H1 (cell line): ENCODE data around the gene TWF2. TPM values are rescaled to one million over a fixed set of nuclear protein-coding genes. Genes with fewer than 3 reads are reported as not detected.

ENCODE experiments used
- CTCF ChIA-PET: fragments of 300-600 bp; sonication (Branson Sonifier 250); formaldehyde crosslinking; loops from one replicate; lab custom pipeline; 2021; ENCODE audit not compliant: partially characterized antibody; lab: Charles Lee
- POLR2A ChIA-PET: fragments of 300-600 bp; sonication (Branson Sonifier 250); formaldehyde crosslinking; loops from one replicate; lab custom pipeline; 2021; ENCODE audit warnings: inconsistent platforms; ENCODE audit not compliant: partially characterized antibody; lab: Charles Lee
- DNase-seq, 2 experiments: peaks; one replicate each; pipeline versions ENCODE4 v3.0.0 to v3.0.0-alpha.2; 2010 to 2022; ENCODE audit warnings: low spot score in 2 of 2, low read depth in 1 of 2, mixed read lengths in 1 of 2
- FAIRE-seq: peaks from 2 replicates; lab custom pipeline; 2011; peaks lifted over from hg19 to GRCh38; lab: Jason Lieb, UNC
- H2AFZ ChIP-seq: 2 replicates; pipeline ENCODE4 v1.8.1; 2012; ENCODE audit warnings: low read length, inconsistent platforms
- H2AK5ac ChIP-seq: 2 replicates; pipeline ENCODE4 v1.6.1; 2013; ENCODE audit warnings: low read depth, low read length
- H2BK120ac ChIP-seq: replicated peaks from 2 replicates; pipeline ENCODE3; 2013; ENCODE audit warnings: low read depth, low read length, inconsistent platforms
- H2BK12ac ChIP-seq: 2 replicates; pipeline ENCODE4 v1.6.1; 2013; ENCODE audit warnings: low read depth, low read length
- H2BK15ac ChIP-seq: 2 replicates; pipeline ENCODE4 v1.6.1; 2013; ENCODE audit warnings: low read length
- H2BK20ac ChIP-seq: 2 replicates; pipeline ENCODE4 v1.6.1; 2013; ENCODE audit warnings: low read length
- H2BK5ac ChIP-seq: 2 replicates; pipeline ENCODE4 v1.6.1; 2013; ENCODE audit warnings: low read depth, low read length
- H3K14ac ChIP-seq: 2 replicates; pipeline ENCODE4 v1.6.1; 2013; ENCODE audit warnings: inconsistent platforms; ENCODE audit not compliant: insufficient read length
- H3K18ac ChIP-seq: 2 replicates; pipeline ENCODE4 v1.6.1; 2013; ENCODE audit warnings: low read length; ENCODE audit errors: extremely low read depth
- H3K23ac ChIP-seq: 2 replicates; pipeline ENCODE4 v1.6.1; 2013; ENCODE audit warnings: inconsistent platforms; ENCODE audit not compliant: insufficient read length
- H3K23me2 ChIP-seq: 2 replicates; pipeline ENCODE4 v1.6.1; 2013; ENCODE audit warnings: low read depth, low read length
- H3K27ac ChIP-seq: 2 replicates; pipeline ENCODE4 v1.6.1; 2011; ENCODE audit warnings: low read depth, low read length, inconsistent platforms
- H3K27me3 ChIP-seq, 4 experiments: replicated peaks in 1 of 4; 1 replicate in 1 of 4; 2 replicates in 3 of 4; pipeline versions ENCODE4 v1.6.1 to v1.8.1; 2011 to 2013; ENCODE audit warnings: low read length in 3 of 4, mild to moderate bottlenecking in 3 of 4, inconsistent platforms in 2 of 4, mixed read lengths in 2 of 4, moderate library complexity in 1 of 4; ENCODE audit not compliant: control insufficient read depth in 3 of 4, insufficient read depth in 3 of 4; ENCODE audit errors: extremely low read depth in 1 of 4
- H3K36me3 ChIP-seq, 4 experiments: 2 replicates each; pipeline versions ENCODE4 v1.6.1 to v1.8.1; 2011 to 2013; ENCODE audit warnings: mild to moderate bottlenecking in 4 of 4, low read length in 3 of 4, moderate library complexity in 2 of 4, control low read depth in 1 of 4, inconsistent platforms in 1 of 4; ENCODE audit not compliant: insufficient read depth in 4 of 4, control insufficient read depth in 2 of 4
- H3K4ac ChIP-seq: replicated peaks from 2 replicates; pipeline ENCODE3; 2013; ENCODE audit warnings: low read length, low read depth, mixed read lengths, inconsistent platforms; ENCODE audit not compliant: insufficient read length
- H3K4me1 ChIP-seq, 4 experiments: replicated peaks in 1 of 4; 1 replicate in 1 of 4; 2 replicates in 3 of 4; pipeline versions ENCODE4 v1.6.1 to v1.8.1; 2011 to 2013; ENCODE audit warnings: low read length in 3 of 4, inconsistent platforms in 2 of 4, mixed read lengths in 1 of 4; ENCODE audit not compliant: insufficient read depth in 4 of 4, control insufficient read depth in 3 of 4
- H3K4me2 ChIP-seq, 2 experiments: 2 replicates each; pipeline versions ENCODE4 v1.6.1 to v1.8.1; 2011 to 2013; ENCODE audit warnings: low read depth in 2 of 2, low read length in 2 of 2, control low read depth in 1 of 2, inconsistent platforms in 1 of 2, mild to moderate bottlenecking in 1 of 2; ENCODE audit not compliant: insufficient read depth in 1 of 2
- H3K4me3 ChIP-seq, 4 experiments: fragments of 200-600, 300-600 bp in 1 of 4; sonication (generic), shearing (Covaris generic), sonication (Bioruptor Twin) in 1 of 4; 2 replicates each; pipeline versions ENCODE4 v1.5.1 to v1.8.1; 2011 to 2016; ENCODE audit warnings: low read length in 4 of 4, low read depth in 3 of 4, control low read depth in 2 of 4, inconsistent platforms in 2 of 4, mild to moderate bottlenecking in 2 of 4, mixed read lengths in 1 of 4, moderate library complexity in 1 of 4; ENCODE audit not compliant: insufficient read depth in 2 of 4; ENCODE audit errors: extremely low read depth in 1 of 4
- H3K56ac ChIP-seq: replicated peaks from 2 replicates; pipeline ENCODE3; 2013; ENCODE audit warnings: low read depth, mild to moderate bottlenecking, mixed read lengths, low read length, inconsistent platforms; ENCODE audit not compliant: insufficient read length
- H3K79me1 ChIP-seq: 2 replicates; pipeline ENCODE4 v1.6.1; 2013; ENCODE audit warnings: low read depth, low read length, control low read depth
- H3K79me2 ChIP-seq, 2 experiments: 2 replicates each; pipeline versions ENCODE4 v1.6.1 to v1.8.1; 2012 to 2013; ENCODE audit warnings: low read length in 2 of 2, mild to moderate bottlenecking in 2 of 2, inconsistent platforms in 1 of 2; ENCODE audit not compliant: insufficient read depth in 2 of 2, control insufficient read depth in 1 of 2
- H3K9ac ChIP-seq, 4 experiments: replicated peaks in 1 of 4; 1 replicate in 1 of 4; 2 replicates in 3 of 4; pipeline versions ENCODE4 v1.6.1 to v1.8.1; 2011 to 2013; ENCODE audit warnings: low read depth in 3 of 4, low read length in 3 of 4, control low read depth in 2 of 4, mild to moderate bottlenecking in 2 of 4, moderate library complexity in 2 of 4, inconsistent platforms in 1 of 4; ENCODE audit errors: extremely low read depth in 1 of 4
- H3K9me3 ChIP-seq, 2 experiments: 2 replicates each; pipeline versions ENCODE4 v1.6.1 to v1.8.1; 2012 to 2013; ENCODE audit warnings: mild to moderate bottlenecking in 2 of 2, moderate library complexity in 2 of 2, control low read depth in 1 of 2, inconsistent platforms in 1 of 2, low read depth in 1 of 2, low read length in 1 of 2, mixed read lengths in 1 of 2; ENCODE audit not compliant: insufficient read depth in 2 of 2
- H4K20me1 ChIP-seq, 2 experiments: replicated peaks in 1 of 2; 2 replicates each; pipeline versions ENCODE3 to v1.8.1; 2011 to 2013; ENCODE audit warnings: inconsistent platforms in 2 of 2, low read length in 2 of 2, mild to moderate bottlenecking in 1 of 2; ENCODE audit not compliant: insufficient read depth in 2 of 2, control insufficient read depth in 1 of 2
- H4K5ac ChIP-seq: 2 replicates; pipeline ENCODE4 v1.6.1; 2013; ENCODE audit warnings: low read length, low read depth, mixed read lengths, inconsistent platforms; ENCODE audit not compliant: insufficient read length
- H4K8ac ChIP-seq: 2 replicates; pipeline ENCODE4 v1.8.0; 2013; ENCODE audit warnings: mild to moderate bottlenecking, moderate library complexity, low read length, inconsistent platforms; ENCODE audit not compliant: insufficient read depth; ENCODE audit errors: extremely low read depth
- H4K91ac ChIP-seq: replicated peaks from 2 replicates; pipeline ENCODE3; 2013; ENCODE audit warnings: low read length, mixed read lengths, inconsistent platforms; ENCODE audit not compliant: insufficient read length
- CREB1 ChIP-seq: IDR thresholded peaks from 2 replicates; pipeline ENCODE4 v1.6.1; 2012; ENCODE audit warnings: inconsistent platforms
- GTF2F1 ChIP-seq: IDR thresholded peaks from 2 replicates; pipeline ENCODE4 v1.6.1; 2012; ENCODE audit warnings: low read depth, low read length, improper control_type of control experiment, borderline replicate concordance
- MAFK ChIP-seq: IDR thresholded peaks from 2 replicates; pipeline ENCODE4 v1.6.1; 2012; ENCODE audit warnings: low read depth, mild to moderate bottlenecking, improper control_type of control experiment, low read length
- SAP30 ChIP-seq: fragments of 300-600 bp; sonication (generic); IDR thresholded peaks from 2 replicates; pipeline ENCODE4 v1.7.1; 2012; ENCODE audit warnings: low read length, moderate library complexity, mild to moderate bottlenecking, inconsistent platforms; ENCODE audit not compliant: insufficient read depth, insufficient replicate concordance
- SIRT6 ChIP-seq: IDR thresholded peaks from one replicate; pipeline ENCODE4 v1.7.1; 2012; ENCODE audit warnings: low read length, inconsistent platforms
- SIX5 ChIP-seq: IDR thresholded peaks from 2 replicates; pipeline ENCODE4 v1.6.1; 2011; ENCODE audit warnings: mild to moderate bottlenecking, low read depth, low read length
- TCF12 ChIP-seq: IDR thresholded peaks from 2 replicates; pipeline ENCODE4 v1.6.1; 2011; ENCODE audit warnings: low read depth, mild to moderate bottlenecking, low read length
- TEAD4 ChIP-seq: IDR thresholded peaks from 2 replicates; pipeline ENCODE4 v1.6.1; 2012; ENCODE audit warnings: low read depth, low read length, inconsistent platforms, mixed read lengths
- WGBS, 2 experiments: shearing (Covaris generic) in 1 of 2; methylation state at CpG; one replicate each; pipeline versions ENCODE4 v1.1.6 to v1.1.7; 2013 to 2015; ENCODE audit warnings: low lambda C conversion rate in 2 of 2, mixed read lengths in 2 of 2, inconsistent platforms in 1 of 2, low coverage in 1 of 2, missing lambda C conversion rate in 1 of 2; ENCODE audit not compliant: insufficient replicate concordance in 2 of 2, insufficient coverage in 1 of 2, insufficient read length in 1 of 2; ENCODE audit errors: extremely low coverage in 1 of 2, missing lambda C conversion rate in 1 of 2; 5-methylcytosine and 5-hydroxymethylcytosine counted together
- polyA plus RNA-seq, 7 experiments: library from polyadenylated mRNA; depleted of rRNA in 3 of 7; stranded (reverse) in 5 of 7; unstranded in 2 of 7; fragments of >200 nt in 5 of 7; fragments of 200-250 nt in 2 of 7; gene quantifications; 1 replicate in 5 of 7; 2 replicates in 1 of 7; 4 replicates in 1 of 7; pipeline versions ENCODE4 v1.2.1 to v1.2.3, GENCODE V29; 2011 to 2013; ENCODE audit warnings: missing spikeins in 2 of 7, mixed read lengths in 2 of 7
- total RNA-seq: library from RNA; stranded (reverse); fragmentation: NEBNext Ultra II Directional; extraction: Animal tissue kit (Norgen Biotek cat#: 25700); gene quantifications from 2 replicates; pipeline ENCODE4 v1.2.1, GENCODE V29; 2021

Gene TWF2
- total and polyA plus RNA-seq, 2 of the 8 experiments (the other 6 are each of a cell fraction or from before 2014, with no cell fraction given), result 65.2 to 90.4 TPM

- no peak overlapping the region for H3K4me2 ChIP-seq
- H3K14ac ChIP-seq, result no peak overlapping the region
- TF ChIP-seq TCF12, result no peak
- TF ChIP-seq SAP30, result no peak
- TF ChIP-seq CREB1, result no peak
- no peak for TF ChIP-seq TEAD4
- TF ChIP-seq SIRT6, result no peak
- TF ChIP-seq GTF2F1, result no peak
- no peak for TF ChIP-seq MAFK
- TF ChIP-seq SIX5, result no peak
- H3K4ac ChIP-seq, result no peak overlapping the region
- H2AFZ ChIP-seq, result no peak overlapping the region
- H4K20me1 ChIP-seq, result no peaks in the 10 kb centered on the region
- FAIRE-seq, result no peak
- H3K27ac ChIP-seq, result no peak overlapping the region
- no peak overlapping the region for H4K5ac ChIP-seq
- no peaks in the 10 kb centered on the region for H3K23me2 ChIP-seq
- no peak overlapping the region for H3K4me3 ChIP-seq
- H3K18ac ChIP-seq, result no peak overlapping the region; the same call in 1 of the 2 replicates
- no peaks in the 10 kb centered on the region; the same call in 1 of the 2 replicates for H3K79me1 ChIP-seq
- no peak overlapping the region for H3K56ac ChIP-seq
- H4K91ac ChIP-seq, result no peak overlapping the region
- H3K9me3 ChIP-seq, result no peaks in the 10 kb centered on the region
- 93% methylated on average over 18 of the region's 18 CpGs; no CpG with 5 or more reads in 1 of the 2 experiments for WGBS, 2 experiments
- H3K79me2 ChIP-seq, result no peaks in the 10 kb centered on the region
- ChIA-PET CTCF (interaction anchor here (0.7 to 1.4 kb wide), 4 partner anchors 32 to 185 kb away, joined by 3 read pairs; no protein-coding TSS in a partner anchor), POLR2A (interaction anchor here (0.9 to 1.6 kb wide), 3 partner anchors 39 to 201 kb away, joined by 3 to 5 read pairs (median 3); partner anchors contain the start of genes POC1A and WDR82)
- no peak overlapping the region for H2AK5ac ChIP-seq
- no peak overlapping the region for H2BK20ac ChIP-seq
- no peaks in the 10 kb centered on the region for H3K36me3 ChIP-seq
- H2BK12ac ChIP-seq, result no peak overlapping the region
- no peak overlapping the region for H3K23ac ChIP-seq
- peaks cover 0 to 3% (median under 1%) of the 10 kb centered on the region in 4 experiments; a peak in 4 of 7 replicates for H3K27me3 ChIP-seq
- H4K8ac ChIP-seq, result no peak overlapping the region
- H3K4me1 ChIP-seq, result peaks cover 0 to 10% (median 5%) of the 10 kb centered on the region in 4 experiments; a peak in 6 of 7 replicates
- no peak overlapping the region for H2BK15ac ChIP-seq
- no peak overlapping the region for H2BK5ac ChIP-seq
- no peak overlapping the region for H3K9ac ChIP-seq
- no peak for DNase-seq
- H2BK120ac ChIP-seq, result no peak overlapping the region
Observed at GRCh38 chr3:52193065-52193464, 45.9 kb downstream of the TWF2 start.
